Effector memory CD8-positive, alpha-beta T cell (primary cell): Measurements from ENCODE around the gene HERC5.
A peak's percentile ranks its signal among the peaks of the same experiment; 100 is the strongest.
"Not testable (repeated sequence)": the region's sequence is repeated elsewhere in the genome, so short reads cannot be mapped to it uniquely, and the experiment has no call there.

Experiments used
- ATAC-seq: fragments of 150-1000 bp; cut with Tn5 transposase; replicated peaks from 2 replicates; pipeline ENCODE4 v1.10.0; 2021; ENCODE audit warnings: mild to moderate bottlenecking, moderate library complexity
- DNase-seq, 3 experiments: peaks; one replicate each; pipeline ENCODE4 v3.0.0; 2021
- H3K27ac Mint-ChIP-seq, 2 donors: one replicate each; pipeline ENCODE4 v1.8.0; 2022; ENCODE audit warnings: mild to moderate bottlenecking in 2 of 2, mixed read lengths in 2 of 2, moderate library complexity in 2 of 2
- H3K27me3 Mint-ChIP-seq, 2 donors: one replicate each; pipeline ENCODE4 v1.8.0; 2022; ENCODE audit warnings: mixed read lengths in 2 of 2
- H3K36me3 Mint-ChIP-seq: one replicate; pipeline ENCODE4 v1.8.0; 2022; ENCODE audit warnings: mild to moderate bottlenecking, moderate library complexity, mixed read lengths; ENCODE audit not compliant: insufficient read depth
- H3K4me1 Mint-ChIP-seq, 2 donors: one replicate each; pipeline ENCODE4 v1.8.0; 2022; ENCODE audit warnings: low read depth in 2 of 2, mixed read lengths in 2 of 2
- H3K4me3 Mint-ChIP-seq, 2 donors: one replicate each; pipeline ENCODE4 v1.8.0; 2022; ENCODE audit warnings: mild to moderate bottlenecking in 2 of 2, mixed read lengths in 2 of 2, moderate library complexity in 2 of 2
- H3K9me3 Mint-ChIP-seq, 2 donors: one replicate each; pipeline ENCODE4 v1.8.0; 2022; ENCODE audit warnings: mixed read lengths in 2 of 2

The HERC5 gene

GRCh38 chr4:88437873-88438272 lies 19.0 kb upstream of the HERC5 start:
- H3K27ac Mint-ChIP-seq, result peak overlapping the region; percentile 53 to 66
- not testable (repeated sequence) for ATAC-seq, H3K4me3 Mint-ChIP-seq, DNase-seq, H3K27me3 Mint-ChIP-seq, H3K9me3 Mint-ChIP-seq, H3K4me1 Mint-ChIP-seq
- H3K36me3 Mint-ChIP-seq, result peaks cover 20% of the 10 kb centered on the region

GRCh38 chr4:88439161-88439760 lies 17.7 kb upstream of the HERC5 start:
- Mint-ChIP-seq H3K36me3 (peaks cover 24% of the 10 kb centered on the region), H3K4me3 (no peak overlapping the region), H3K9me3 (no peaks in the 10 kb centered on the region), H3K27me3 (no peaks in the 10 kb centered on the region), H3K27ac (peak overlapping the region; percentile 6 to 66), H3K4me1 (peaks cover 0 to 7% of the 10 kb centered on the region in 2 donors)
- ATAC-seq, result no peak
- no peak for DNase-seq

DNA sequence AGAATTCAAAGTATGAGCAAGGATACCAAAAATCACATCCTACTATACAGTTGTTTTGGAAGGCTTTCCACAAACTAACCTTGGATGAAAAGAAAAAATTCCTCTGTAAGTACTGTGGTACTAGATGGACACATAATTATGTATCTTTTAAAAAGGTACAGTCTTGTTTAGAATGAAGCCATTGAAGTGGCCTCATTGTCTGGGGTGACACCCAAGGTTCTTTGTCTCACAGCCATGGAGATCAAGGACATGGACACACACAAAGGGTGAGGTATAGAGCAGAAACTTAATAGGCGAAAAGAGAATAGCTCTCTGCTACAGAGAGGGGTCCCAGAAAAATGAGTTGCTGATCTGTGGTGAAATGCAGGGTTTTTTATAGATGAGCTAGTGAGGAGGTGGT lies 16.8 kb upstream of the HERC5 start:
- no peaks in the 10 kb centered on the region for H3K9me3 Mint-ChIP-seq

GRCh38 chr4:88441696-88442095 lies 15.2 kb upstream of the HERC5 start:
- Mint-ChIP-seq H3K4me1 (peaks cover 0 to 7% of the 10 kb centered on the region in 2 donors), H3K27me3 (no peaks in the 10 kb centered on the region), H3K36me3 (peaks cover 24% of the 10 kb centered on the region), H3K9me3 (no peaks in the 10 kb centered on the region), H3K4me3 (no peak overlapping the region), H3K27ac (peak overlapping the region; percentile 20 to 72)
- DNase-seq (no peak), ATAC-seq (no peak)

More for the DNA sequence above, 16.8 kb upstream of the HERC5 start:
- DNase-seq (no peak), ATAC-seq (no peak)
- Mint-ChIP-seq H3K4me1 (peaks cover 0 to 7% of the 10 kb centered on the region in 2 donors), H3K27me3 (no peaks in the 10 kb centered on the region), H3K4me3 (no peak overlapping the region), H3K36me3 (peaks cover 24% of the 10 kb centered on the region), H3K27ac (peak overlapping the region; percentile 6 to 66)

- Mint-ChIP-seq H3K4me1 (peaks cover 0 to 11% of the 10 kb centered on the region in 2 donors), H3K4me3 (no peak overlapping the region), H3K27me3 (no peaks in the 10 kb centered on the region), H3K36me3 (peaks cover 17% of the 10 kb centered on the region), H3K27ac (peak overlapping the region; percentile 72), H3K9me3 (no peaks in the 10 kb centered on the region)
- DNase-seq, result no peak
- no peak for ATAC-seq
Measured at GRCh38 chr4:88442689-88443191, 14.2 kb upstream of the HERC5 start.

DNA sequence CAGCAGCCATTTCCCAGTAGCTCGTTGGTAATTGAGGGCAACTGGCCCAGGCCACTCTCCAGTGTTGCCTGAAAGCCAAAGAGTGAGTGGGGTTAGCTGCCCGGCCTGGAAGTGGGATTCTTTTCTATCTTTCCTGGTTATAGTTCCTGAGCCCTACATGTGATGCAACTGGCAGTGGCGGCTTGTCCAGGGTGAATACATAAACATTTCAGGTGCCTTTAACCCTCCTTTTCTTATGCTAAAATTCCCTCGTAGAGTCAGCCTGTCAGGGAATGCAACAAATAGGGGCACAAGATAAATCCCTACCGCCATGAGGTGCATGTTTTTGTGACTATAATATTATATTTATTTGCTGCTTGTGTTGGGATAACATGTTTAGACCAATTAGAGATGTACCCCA lies 13.4 kb upstream of the HERC5 start:
- Mint-ChIP-seq H3K36me3 (peaks cover 9% of the 10 kb centered on the region), H3K4me3 (no peak overlapping the region), H3K27ac (peak overlapping the region; percentile 72), H3K9me3 (no peaks in the 10 kb centered on the region), H3K4me1 (peaks cover 0 to 11% of the 10 kb centered on the region in 2 donors), H3K27me3 (no peaks in the 10 kb centered on the region)
- ATAC-seq, result no peak
- no peak for DNase-seq

GRCh38 chr4:88445252-88445651 lies 11.7 kb upstream of the HERC5 start:
- peak overlapping the region in 1 of 2 donors; percentile 63 for H3K27ac Mint-ChIP-seq

GRCh38 chr4:88446124-88446523 lies 10.8 kb upstream of the HERC5 start:
- peaks cover 4% of the 10 kb centered on the region for H3K36me3 Mint-ChIP-seq
- no peaks in the 10 kb centered on the region for H3K27me3 Mint-ChIP-seq
- no peak for ATAC-seq
- H3K4me3 Mint-ChIP-seq, result no peak overlapping the region
- no peak for DNase-seq
- H3K27ac Mint-ChIP-seq, result no peak overlapping the region
- H3K4me1 Mint-ChIP-seq, result peaks cover under 1 to 9% of the 10 kb centered on the region in 2 donors
- H3K9me3 Mint-ChIP-seq, result no peaks in the 10 kb centered on the region

More at GRCh38 chr4:88445252-88445651, 11.7 kb upstream of the HERC5 start:
- ATAC-seq (no peak), DNase-seq (no peak)
- Mint-ChIP-seq H3K9me3 (no peaks in the 10 kb centered on the region), H3K36me3 (peaks cover 9% of the 10 kb centered on the region), H3K4me1 (peaks cover 0 to 9% of the 10 kb centered on the region in 2 donors), H3K4me3 (no peak overlapping the region), H3K27me3 (no peaks in the 10 kb centered on the region)

DNA sequence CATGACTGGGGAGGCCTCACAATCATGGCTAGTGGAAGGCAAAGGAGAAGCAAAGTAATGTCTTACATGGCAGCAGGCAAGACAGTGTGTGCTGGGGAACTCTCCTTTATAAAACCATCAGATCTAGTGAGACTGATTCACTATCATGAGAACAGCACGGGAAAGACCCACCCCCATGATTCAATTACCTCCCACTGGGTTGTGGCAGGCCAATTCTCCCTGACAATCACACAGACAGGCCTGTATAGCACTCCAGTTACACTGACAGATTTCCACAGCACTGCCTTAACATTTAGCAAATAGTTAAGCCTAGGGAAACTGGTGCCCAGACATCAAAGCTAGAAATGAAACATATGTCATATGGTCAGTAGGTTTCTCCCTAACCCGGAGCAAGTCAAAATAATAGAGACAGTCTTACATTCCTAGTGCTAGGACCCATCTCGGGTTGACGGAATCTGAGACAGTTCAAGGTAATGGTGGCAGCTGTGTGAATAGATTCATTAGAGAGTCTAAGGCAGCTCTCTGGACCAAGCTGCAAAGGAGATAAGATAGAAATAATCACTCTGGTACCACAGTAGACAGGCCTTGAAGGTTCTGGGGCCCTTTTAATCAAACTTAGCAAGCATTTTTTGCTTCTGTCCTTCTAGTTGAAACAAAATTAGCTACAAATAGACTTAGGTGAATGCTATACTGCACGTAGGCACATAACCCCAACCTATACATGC lies 9.4 kb upstream of the HERC5 start:
- Mint-ChIP-seq H3K36me3 (peaks cover 4% of the 10 kb centered on the region), H3K4me1 (peaks cover 2 to 4% of the 10 kb centered on the region in 2 donors), H3K4me3 (no peak overlapping the region), H3K27ac (no peak overlapping the region), H3K27me3 (no peaks in the 10 kb centered on the region), H3K9me3 (no peaks in the 10 kb centered on the region)
- ATAC-seq (no peak), DNase-seq (no peak)

GRCh38 chr4:88448211-88448765 lies 8.6 kb upstream of the HERC5 start:
- not testable (repeated sequence) for H3K27ac Mint-ChIP-seq, H3K4me1 Mint-ChIP-seq, H3K9me3 Mint-ChIP-seq, H3K27me3 Mint-ChIP-seq, DNase-seq, ATAC-seq, H3K36me3 Mint-ChIP-seq, H3K4me3 Mint-ChIP-seq

- Mint-ChIP-seq H3K4me3 (no peak overlapping the region), H3K4me1 (peaks cover 2 to 4% of the 10 kb centered on the region in 2 donors), H3K9me3 (no peaks in the 10 kb centered on the region), H3K27me3 (no peaks in the 10 kb centered on the region), H3K27ac (no peak overlapping the region), H3K36me3 (no peaks in the 10 kb centered on the region)
- DNase-seq, result no peak
- ATAC-seq, result no peak
Measured at GRCh38 chr4:88448889-88449288, 8.0 kb upstream of the HERC5 start.

DNA sequence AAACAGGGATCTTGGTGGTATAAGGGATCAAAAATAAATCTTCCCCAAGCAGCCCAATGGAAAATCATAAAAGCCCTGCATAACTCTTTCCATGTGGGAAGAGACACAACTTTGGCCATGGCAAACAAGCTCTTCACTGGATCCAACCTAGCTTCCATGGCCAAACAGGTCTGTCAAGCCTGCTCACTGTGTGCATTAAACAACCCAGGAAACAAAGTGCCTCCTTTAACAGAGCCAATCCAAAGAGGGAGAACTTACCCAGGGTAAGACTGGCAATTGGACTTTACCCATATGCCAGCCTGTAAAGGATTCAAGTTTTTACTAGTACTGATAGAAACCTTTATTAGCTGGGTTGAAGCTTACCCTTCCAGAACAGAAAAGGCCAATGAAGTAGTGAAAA lies 7.6 kb upstream of the HERC5 start:
- no peak for DNase-seq
- no peak for ATAC-seq
- Mint-ChIP-seq H3K27ac (no peak overlapping the region), H3K9me3 (no peaks in the 10 kb centered on the region), H3K27me3 (no peaks in the 10 kb centered on the region), H3K4me1 (peaks cover 2 to 4% of the 10 kb centered on the region in 2 donors), H3K36me3 (no peaks in the 10 kb centered on the region), H3K4me3 (no peak overlapping the region)

DNA sequence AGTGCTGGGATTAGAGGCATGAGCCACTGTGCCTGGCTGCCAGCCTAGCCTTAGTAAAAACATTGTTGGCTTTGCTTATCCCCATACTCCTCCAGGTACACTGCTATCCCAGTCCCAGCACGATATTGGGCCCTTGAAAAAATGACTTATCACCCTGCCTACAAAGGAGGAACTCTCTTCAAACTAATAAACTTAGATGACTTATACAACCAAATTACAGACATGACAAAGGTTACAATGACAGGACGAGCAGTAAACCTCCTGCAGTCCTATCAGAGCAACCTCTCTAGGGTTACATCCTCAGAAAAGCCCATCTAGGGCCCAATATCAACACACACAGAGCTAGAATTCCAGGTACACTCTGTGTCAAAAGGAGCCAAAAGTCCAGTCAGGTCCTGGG lies 5.7 kb upstream of the HERC5 start:
- H3K36me3 Mint-ChIP-seq, result peaks cover 10% of the 10 kb centered on the region
- H3K9me3 Mint-ChIP-seq, result no peaks in the 10 kb centered on the region
- H3K27me3 Mint-ChIP-seq, result no peaks in the 10 kb centered on the region
- ATAC-seq (no peak), DNase-seq (no peak)
- no peak overlapping the region for H3K4me3 Mint-ChIP-seq
- H3K4me1 Mint-ChIP-seq, result peaks cover 6 to 8% of the 10 kb centered on the region in 2 donors
- no peak overlapping the region for H3K27ac Mint-ChIP-seq

GRCh38 chr4:88452912-88453311 lies 4.0 kb upstream of the HERC5 start:
- no peak for ATAC-seq
- no peak for DNase-seq
- no peaks in the 10 kb centered on the region for H3K27me3 Mint-ChIP-seq
- H3K9me3 Mint-ChIP-seq, result no peaks in the 10 kb centered on the region
- peaks cover 6 to 9% of the 10 kb centered on the region in 2 donors for H3K4me1 Mint-ChIP-seq
- peaks cover 23% of the 10 kb centered on the region for H3K36me3 Mint-ChIP-seq
- no peak overlapping the region for H3K27ac Mint-ChIP-seq
- H3K4me3 Mint-ChIP-seq, result no peak overlapping the region
